NCI-H446 treated with DMSO at 0.1 percent for 48 hours (cell line): Measurements from ENCODE around the gene ZFHX3.

Experiments
- DNase-seq: peaks from one replicate; lab custom pipeline; 2025; lab: John Stamatoyannopoulos, UW

The ZFHX3 gene

GRCh38 chr16:73056448-73056847 is 8.5 kb upstream of the ZFHX3 start:
- DNase-seq = no peak

DNA sequence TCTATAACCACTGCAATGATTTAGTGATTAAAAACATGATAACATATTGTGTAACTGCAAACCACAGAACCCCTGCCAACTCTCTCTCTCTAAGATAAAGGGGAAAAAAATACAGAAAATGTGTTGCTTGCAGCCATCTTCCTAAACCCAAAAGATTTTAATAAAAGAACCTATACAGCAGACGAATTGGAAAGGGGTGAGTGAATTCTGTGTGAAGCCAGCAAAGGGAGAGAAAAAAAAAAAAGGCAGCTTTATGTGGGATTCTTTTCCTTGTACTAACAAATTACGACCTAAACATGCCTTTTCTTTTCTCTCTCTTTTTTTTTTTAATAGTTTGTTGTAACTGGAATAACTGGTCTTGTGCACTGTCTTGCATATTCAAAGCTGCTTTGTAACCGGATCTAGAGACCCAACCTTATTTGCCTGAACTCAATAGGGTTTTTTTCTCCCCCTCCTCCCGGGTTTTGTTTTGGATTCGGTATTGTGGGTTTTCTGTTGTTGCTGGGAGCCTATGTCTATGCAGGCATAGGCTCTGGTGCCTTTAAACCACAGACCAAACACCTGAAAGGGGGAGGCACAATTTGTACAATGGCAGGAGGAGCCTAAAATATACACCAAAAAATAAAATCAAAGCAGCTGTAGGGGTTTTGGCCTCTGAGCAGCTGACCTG is 7.0 kb upstream of the ZFHX3 start:
- DNase-seq = no peak

- DNase-seq = no peak
These were observed 6.5 kb upstream of the ZFHX3 start for GRCh38 chr16:73054498-73054812.

GRCh38 chr16:73054125-73054484 is 6.2 kb upstream of the ZFHX3 start:
- DNase-seq = no peak

DNA sequence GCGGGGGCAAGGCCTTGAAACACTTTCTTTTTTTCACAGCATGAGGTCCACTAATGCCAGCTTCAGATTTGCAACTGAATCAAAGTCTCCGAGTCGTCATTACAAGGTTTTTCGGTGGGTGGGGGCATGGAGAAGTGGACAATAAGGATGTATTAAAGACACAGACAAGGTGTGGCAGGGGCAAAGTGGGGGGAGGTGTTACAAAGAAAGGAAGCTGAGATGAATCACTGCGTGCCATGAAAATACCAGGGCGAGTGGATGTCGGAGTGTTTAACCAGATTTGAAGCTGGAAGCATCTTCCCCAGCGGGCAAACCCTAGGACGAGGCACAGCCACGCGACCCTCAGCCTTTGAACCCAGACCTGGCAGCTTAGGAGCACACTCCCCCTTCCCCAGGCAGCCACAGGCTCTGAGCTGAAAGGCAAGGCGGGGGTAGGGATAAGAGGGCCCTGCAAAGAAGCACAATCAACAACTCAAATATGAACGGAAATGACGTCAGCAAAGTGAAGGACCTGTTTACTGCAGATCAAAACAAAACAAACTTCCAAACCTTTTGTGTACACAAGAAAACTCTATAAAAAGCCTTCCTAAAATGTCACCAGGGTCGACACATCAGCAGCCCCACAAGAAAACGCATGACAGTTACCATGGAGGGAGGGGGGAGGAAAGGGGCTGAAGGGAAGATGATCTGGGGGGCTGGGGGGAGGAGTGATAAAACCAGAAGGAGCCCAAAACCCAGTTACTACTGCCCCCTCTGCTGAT is 5.6 kb upstream of the ZFHX3 start:
- DNase-seq = no peak

- no peak for DNase-seq
These were observed 5.1 kb upstream of the ZFHX3 start for GRCh38 chr16:73053038-73053363.

- no peak for DNase-seq
These were observed 4.6 kb upstream of the ZFHX3 start for GRCh38 chr16:73052576-73052975.

GRCh38 chr16:73051961-73052360 is 4.0 kb upstream of the ZFHX3 start:
- DNase-seq = no peak

- no peak for DNase-seq
These were observed 3.3 kb upstream of the ZFHX3 start for GRCh38 chr16:73051226-73051625.

DNA sequence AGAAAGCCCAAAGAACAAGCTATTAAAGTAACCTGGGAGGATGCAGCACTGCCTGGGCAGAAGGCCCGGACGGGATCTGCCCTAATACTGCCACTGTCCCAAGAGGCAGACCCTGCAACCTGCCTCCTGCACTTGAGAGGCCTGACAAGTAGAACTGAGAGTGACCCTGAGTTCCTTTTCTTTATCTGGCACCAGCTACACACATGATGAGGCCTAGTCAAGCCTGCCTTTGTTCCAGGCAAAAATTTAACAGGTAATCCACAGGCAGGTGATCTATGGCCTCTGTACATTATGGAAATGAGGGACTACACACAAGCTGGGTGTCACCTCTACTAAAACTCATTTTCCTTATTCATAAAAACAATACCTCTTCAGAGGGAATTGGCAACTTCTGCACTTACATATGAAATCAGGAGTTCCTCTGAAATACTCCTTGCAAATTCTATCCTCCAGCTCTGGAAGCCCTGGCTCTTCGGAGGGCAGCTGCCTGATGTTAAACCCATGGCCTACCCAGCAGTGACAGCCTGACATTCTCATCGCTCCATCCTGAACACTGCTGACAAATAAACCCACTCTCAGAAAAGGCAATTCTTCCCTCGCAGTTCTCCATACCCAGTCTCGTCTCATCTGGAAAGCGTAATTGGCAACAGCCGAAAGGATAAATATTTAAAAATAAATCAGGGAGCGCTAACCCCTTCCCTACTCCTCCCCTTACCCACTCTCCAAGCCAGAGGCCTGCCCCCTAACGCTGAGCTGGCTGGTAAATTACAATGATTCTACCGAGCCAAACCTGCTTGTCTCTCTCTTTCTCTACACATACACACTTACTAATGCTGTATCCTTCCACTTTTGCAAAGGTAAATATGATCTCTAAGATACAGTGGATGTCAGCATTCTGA is 2.5 kb upstream of the ZFHX3 start:
- DNase-seq = no peak

DNA sequence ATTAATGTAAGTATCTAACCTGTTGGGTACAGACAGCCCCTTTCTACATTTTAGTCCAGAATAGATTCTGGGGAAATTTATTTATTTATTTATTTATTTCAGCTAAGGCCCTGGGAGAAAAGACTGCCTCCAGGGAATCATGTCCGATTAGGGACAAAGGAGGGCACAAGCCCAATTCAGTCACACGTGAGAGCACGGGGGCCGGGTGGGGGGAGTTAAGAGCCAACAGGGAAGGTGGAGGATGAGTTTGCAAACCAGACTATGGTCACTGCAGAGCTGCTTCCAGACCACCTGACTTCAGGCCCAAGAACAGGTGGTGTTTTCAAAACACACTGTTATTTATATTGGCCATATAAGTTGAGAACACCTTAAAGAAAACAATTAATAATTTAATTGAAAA is 1.6 kb upstream of the ZFHX3 start:
- no peak for DNase-seq

DNA sequence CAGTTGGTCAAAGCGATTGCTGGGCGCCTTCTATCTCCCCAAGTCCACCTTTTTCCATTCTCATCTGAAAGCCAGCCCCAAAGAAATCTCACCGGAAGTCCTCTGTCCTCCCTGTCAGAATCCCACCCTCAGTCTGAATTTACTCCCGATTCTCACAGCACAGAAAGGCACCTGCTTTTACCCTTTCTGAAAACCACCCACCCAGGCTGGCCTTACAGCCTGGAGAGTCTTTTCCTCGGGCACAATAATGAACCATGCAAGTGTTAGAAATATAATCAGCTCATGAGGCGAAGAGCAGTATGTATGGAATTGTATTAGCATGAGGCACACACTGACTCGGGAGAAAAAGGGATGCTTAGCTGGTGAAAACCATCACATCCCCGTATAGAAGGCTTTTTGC is 1.2 kb upstream of the ZFHX3 start:
- DNase-seq = no peak

- DNase-seq = no peak
These were observed 558 bp upstream of the ZFHX3 start for GRCh38 chr16:73048292-73049080.

DNA sequence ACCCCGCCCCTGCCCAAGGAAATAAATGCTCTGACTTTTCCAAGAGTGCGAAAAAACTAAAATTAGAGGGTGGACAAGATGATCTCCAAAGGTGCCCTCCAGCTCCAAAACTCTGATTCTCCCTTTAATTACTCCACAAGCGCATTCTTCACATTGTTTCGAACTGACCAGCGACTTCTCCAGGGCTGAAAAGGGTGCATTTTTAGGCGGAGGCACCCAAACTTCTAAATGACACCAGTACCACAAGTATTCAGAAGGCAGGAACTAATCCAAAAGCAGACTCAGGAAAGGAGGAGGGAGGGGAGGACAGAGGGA is 750 bp downstream of the ZFHX3 start:
- no peak for DNase-seq

- DNase-seq = no peak
These were observed 1.1 kb downstream of the ZFHX3 start for GRCh38 chr16:73046849-73047214.

DNA sequence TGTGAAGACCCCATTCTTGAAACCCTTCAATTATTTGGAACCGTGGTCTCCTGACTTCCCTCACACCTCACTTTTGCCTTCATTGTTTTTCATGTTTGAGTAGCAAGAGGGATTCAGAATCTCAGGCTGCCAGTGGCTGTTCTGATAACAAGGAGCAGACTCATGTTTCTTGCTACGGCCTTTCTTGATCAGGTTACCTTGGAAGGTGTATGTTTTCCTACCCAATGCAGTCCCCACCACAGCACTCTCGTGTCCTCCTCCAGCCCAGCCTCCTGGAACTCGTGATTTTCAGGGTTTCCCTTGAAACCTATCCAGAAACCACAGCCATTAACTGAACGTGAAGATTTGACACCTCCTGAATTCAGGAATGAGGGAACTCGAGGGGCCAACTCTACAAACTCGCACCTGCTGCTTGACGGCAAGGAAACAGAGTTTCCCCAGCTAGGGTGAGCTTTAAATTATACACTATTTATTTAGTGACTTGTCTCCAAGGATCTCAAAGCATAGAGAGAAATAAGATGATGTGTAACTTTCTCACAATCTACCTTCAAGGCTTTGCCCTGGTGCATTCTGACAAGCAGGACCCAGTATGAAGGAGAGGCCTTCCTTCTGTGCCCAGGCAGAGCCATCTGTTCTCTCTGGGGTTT is 1.6 kb downstream of the ZFHX3 start:
- no peak for DNase-seq

- no peak for DNase-seq
These were observed 4.0 kb downstream of the ZFHX3 start for GRCh38 chr16:73043828-73044467.

- DNase-seq = no peak
These were observed 5.1 kb downstream of the ZFHX3 start for GRCh38 chr16:73042807-73043206.

DNA sequence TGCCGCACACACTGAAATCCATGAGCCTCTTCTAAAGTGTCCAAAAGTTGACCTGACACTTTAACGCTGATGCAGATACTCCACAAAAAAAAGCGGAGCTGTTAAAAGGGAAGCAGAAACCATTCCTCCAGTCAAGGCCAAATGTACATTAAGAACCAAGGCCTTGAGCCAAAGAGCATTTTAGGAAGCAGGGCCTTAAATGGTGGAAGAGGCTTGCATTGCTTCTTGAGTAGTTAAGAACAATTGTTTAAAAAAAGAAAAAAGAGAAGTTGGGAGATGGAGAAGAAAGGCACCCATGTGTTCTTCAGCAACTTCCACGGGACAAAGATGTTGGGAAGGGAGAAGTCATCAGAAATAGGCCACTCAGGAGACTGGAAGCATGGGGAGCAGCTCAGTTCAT is 6.3 kb downstream of the ZFHX3 start:
- no peak for DNase-seq

DNA sequence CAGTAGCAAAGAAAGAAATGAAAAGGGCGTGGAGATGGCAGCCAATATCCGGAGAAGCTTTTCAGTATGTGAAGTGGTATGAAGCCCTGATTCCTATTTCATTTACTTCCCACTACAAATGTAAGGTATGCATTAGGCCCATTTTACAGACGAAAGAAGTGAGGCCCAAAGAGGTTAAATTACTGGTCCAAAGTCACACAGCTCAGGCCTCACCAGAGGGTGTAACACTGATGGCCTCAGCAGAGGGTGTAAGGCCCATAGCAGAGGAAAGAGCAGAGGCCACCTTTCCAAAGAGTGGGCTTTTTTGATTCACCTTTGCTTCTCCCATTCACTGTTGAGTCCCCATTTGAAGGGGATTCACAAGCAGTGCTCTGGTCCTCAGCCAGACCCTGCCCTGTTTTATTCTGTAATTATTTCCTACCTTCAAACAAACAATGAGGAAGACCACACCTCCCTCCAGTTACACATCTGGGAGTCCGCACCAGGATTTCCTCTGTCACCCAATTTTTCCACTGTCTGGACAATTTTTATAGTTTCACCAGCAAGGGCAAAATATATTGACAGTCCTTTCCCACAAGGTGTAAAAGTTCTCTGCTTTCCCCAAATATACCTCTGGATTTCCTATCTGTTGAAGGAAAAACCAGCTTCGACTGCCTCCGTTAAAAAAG is 7.1 kb downstream of the ZFHX3 start:
- no peak for DNase-seq

DNA sequence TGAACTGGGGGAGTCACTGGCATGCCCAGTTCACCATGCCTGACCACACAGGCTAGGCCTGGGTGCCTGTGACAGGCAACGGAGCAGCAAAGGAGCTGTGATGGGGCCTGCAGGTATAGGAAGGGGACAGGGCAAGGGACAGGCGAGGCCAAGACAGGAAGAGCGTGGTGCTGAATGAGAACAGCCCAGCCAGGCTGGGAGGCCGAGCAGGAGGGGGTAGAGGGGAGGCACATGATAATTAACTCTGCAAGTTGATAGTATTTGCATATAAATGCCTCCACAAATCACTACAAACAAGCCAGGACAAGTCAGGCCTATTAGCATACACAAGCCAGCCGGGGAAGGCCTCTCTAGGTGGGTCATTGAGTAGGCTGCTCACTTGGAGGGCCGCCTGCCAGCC is 7.8 kb downstream of the ZFHX3 start:
- no peak for DNase-seq
